IPS DF 4.7 (cell line): ENCODE data around the gene GRIA4.

Experiments
- DNase-seq: peaks from one replicate; pipeline ENCODE4 v3.0.0-alpha.2; 2013; ENCODE audit warnings: low spot score; ENCODE audit errors: extremely low read depth

Gene GRIA4

GRCh38 chr11:105609832-105610781 is at the start of gene GRIA4:
GRIA4 (plus strand) TSS chr11:105610073; CDS start chr11:105610998, 925 bp downstream.
- DNase-seq, result no peak

- no peak for DNase-seq
These were observed 36.8 kb upstream of the GRIA4 start for GRCh38 chr11:105573091-105573490.

- DNase-seq, result no peak
These were observed 34.9 kb upstream of the GRIA4 start for GRCh38 chr11:105574974-105575373.

- DNase-seq, result no peak
These were observed 32.2 kb upstream of the GRIA4 start for GRCh38 chr11:105577641-105578040.

GRCh38 chr11:105579111-105579510 is 30.8 kb upstream of the GRIA4 start:
- no peak for DNase-seq

GRCh38 chr11:105582497-105582896 is 27.4 kb upstream of the GRIA4 start:
- no peak for DNase-seq

- no peak for DNase-seq
These were observed 21.9 kb upstream of the GRIA4 start for GRCh38 chr11:105588001-105588400.

- DNase-seq, result no peak
These were observed 20.5 kb upstream of the GRIA4 start for GRCh38 chr11:105589346-105589745.

- no peak for DNase-seq
These were observed 17.8 kb upstream of the GRIA4 start for GRCh38 chr11:105592035-105592434.

GRCh38 chr11:105598371-105598770 is 11.5 kb upstream of the GRIA4 start:
- DNase-seq, result no peak

GRCh38 chr11:105603156-105603555 is 6.7 kb upstream of the GRIA4 start:
- no peak for DNase-seq

GRCh38 chr11:105609341-105609781 is 512 bp upstream of the GRIA4 start:
- no peak for DNase-seq

- no peak for DNase-seq
These were observed 1.1 kb downstream of the GRIA4 start for GRCh38 chr11:105610871-105611571.

- DNase-seq, result no peak
These were observed 1.9 kb downstream of the GRIA4 start for GRCh38 chr11:105611572-105612441.

- no peak for DNase-seq
These were observed 2.9 kb downstream of the GRIA4 start for GRCh38 chr11:105612771-105613170.

GRCh38 chr11:105613183-105613582 is 3.3 kb downstream of the GRIA4 start:
- DNase-seq, result no peak

GRCh38 chr11:105618343-105618955 is 8.6 kb downstream of the GRIA4 start:
- DNase-seq, result no peak

GRCh38 chr11:105619556-105619955 is 9.7 kb downstream of the GRIA4 start:
- no peak for DNase-seq

- no peak for DNase-seq
These were observed 12.1 kb downstream of the GRIA4 start for GRCh38 chr11:105622016-105622415.

GRCh38 chr11:105632316-105632715 is 22.4 kb downstream of the GRIA4 start:
- no peak for DNase-seq

GRCh38 chr11:105635466-105635865 is 25.6 kb downstream of the GRIA4 start:
- no peak for DNase-seq
